ENCODE results near the gene IMPDH2.

Gene IMPDH2

GRCh38 chr3:49005998-49006397 is 23.2 kb downstream of the IMPDH2 start:
- DNase-seq (ENCODE audit: low read depth), result no peak

GRCh38 chr3:49005303-49005680 is 23.9 kb downstream of the IMPDH2 start:
- no peak for DNase-seq (ENCODE audit: low read depth)

GRCh38 chr3:49004352-49005302 is 24.6 kb downstream of the IMPDH2 start:
- DNase-seq (ENCODE audit: low read depth), result no peak

DNA sequence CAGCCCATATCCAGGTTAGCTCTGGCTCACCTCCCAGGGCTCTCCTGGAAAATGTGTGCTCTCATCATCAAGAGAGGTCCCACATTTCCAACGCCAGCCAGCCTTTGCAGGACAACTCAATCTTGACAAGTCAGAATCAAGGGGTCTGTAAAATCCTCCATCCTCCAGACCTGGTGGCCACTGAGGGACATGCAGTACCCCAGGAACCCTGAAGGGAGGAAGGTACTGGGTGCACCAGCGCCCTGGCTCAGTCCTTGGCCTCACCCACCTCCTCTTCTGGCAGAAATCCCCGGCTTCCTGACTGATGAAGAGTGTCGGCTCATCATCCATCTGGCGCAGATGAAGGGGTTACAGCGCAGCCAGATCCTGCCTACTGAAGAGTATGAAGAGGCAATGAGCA is 28.0 kb downstream of the IMPDH2 start:
- no peak for DNase-seq (ENCODE audit: low read depth)

DNA sequence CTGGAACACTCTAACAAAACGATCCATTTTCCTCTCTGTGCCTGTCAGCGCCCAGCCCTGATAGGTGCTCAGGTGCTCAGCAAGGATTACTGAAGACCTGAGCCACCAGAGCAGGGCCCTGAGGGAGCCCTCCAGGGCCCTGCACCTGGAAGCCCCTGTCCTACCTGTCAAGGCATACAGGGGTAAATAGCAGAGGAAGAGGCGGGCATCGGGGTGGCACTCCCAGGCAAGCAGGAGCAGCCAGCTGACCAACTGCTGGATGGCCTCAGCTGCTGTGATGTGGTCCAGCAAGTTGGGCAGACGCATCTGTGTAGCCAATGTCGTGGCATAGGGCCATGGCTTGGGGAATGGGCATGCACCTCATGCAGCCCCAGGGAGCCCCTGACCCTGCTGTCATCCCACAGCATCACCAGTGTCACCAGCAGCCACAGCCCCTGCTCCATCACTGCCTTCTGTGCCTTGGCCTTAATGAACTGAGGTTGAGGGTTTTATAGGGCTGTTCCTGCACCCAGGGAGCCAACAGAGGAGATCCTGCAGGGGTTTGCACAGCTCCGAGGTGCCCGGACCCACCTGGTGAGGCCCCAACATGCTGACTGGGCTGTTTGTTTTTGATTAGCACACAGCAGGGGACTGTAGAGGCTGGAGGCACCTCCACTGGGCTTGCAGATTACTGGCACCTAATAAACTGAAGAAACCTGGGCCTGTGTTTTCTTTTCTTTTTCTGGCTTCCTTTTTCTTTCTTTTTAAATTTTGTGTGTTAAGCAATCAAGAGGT is 29.9 kb downstream of the IMPDH2 start:
- no peak for DNase-seq (ENCODE audit: low read depth)

DNA sequence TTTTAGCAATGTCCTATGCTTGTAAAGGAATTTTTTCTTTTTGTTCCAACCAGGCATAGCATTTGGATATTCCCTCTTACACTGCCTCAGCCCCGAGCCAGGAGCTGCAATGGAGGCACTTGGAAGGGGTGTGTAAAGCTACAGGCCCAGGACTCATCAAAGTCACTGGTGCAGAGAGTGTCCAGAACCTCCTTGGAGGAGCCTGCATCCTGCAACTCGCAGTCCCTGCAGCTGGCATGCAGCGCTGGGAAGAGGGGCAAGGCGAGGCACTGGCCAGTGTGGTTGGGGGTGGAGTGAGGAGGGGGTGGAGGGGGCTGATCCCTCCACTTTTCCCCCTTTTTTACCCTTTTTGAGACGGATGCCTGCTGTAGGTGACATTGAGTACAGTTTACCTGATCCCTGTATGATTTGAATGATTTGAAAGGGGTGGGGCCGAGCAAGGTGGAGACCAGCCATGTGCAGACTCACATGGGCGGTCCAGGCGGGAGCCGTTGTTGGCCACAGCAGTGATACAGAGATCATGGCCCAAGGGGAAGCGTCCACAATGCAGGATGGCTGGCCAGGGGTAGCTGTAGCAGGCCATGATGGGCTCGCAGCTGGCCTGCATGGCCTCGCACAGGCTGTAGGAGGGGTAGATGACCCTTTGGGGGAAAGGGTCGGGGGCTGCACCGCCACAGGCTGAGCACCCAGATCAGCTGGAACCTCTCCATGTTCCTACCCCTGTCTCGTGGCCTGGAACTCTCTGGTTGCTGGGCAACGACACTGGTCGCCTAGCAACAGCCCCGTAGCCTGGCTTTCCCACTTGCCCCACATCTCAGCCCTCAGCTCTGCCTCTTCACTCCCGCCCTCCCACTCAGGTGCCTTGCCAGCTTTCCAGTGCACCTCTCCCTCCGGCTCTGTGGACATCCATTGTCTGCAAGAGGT is 31.2 kb downstream of the IMPDH2 start:
- DNase-seq (ENCODE audit: low read depth), result no peak

- DNase-seq (ENCODE audit: low read depth), result no peak
Measured at GRCh38 chr3:48997102-48997635, 32.0 kb downstream of the IMPDH2 start.

DNA sequence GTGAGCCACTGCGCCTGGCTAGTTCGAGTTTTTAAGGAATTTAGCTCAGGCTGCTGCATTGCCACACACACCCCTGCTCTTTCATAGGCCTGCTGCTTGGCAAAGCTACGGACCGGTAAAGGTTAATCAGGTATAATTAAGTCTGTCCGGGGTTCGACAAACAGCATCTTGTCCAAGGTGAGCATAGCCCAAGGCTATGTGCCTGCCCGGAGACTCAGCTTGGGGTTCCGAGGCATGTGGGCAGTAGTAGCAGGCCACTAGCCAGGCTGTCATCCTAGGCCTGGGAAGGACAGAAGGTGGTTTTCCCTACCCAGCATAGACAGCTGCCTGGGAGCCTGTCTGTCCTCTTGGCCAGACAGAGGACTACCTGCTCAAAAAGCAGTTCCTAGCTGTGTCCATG is 32.6 kb downstream of the IMPDH2 start:
- DNase-seq (ENCODE audit: low read depth), result no peak

- DNase-seq (ENCODE audit: low read depth), result no peak
Measured at GRCh38 chr3:48993834-48994233, 35.4 kb downstream of the IMPDH2 start.

GRCh38 chr3:48991851-48992545 is 37.2 kb downstream of the IMPDH2 start:
- no peak for DNase-seq (ENCODE audit: low read depth)

DNA sequence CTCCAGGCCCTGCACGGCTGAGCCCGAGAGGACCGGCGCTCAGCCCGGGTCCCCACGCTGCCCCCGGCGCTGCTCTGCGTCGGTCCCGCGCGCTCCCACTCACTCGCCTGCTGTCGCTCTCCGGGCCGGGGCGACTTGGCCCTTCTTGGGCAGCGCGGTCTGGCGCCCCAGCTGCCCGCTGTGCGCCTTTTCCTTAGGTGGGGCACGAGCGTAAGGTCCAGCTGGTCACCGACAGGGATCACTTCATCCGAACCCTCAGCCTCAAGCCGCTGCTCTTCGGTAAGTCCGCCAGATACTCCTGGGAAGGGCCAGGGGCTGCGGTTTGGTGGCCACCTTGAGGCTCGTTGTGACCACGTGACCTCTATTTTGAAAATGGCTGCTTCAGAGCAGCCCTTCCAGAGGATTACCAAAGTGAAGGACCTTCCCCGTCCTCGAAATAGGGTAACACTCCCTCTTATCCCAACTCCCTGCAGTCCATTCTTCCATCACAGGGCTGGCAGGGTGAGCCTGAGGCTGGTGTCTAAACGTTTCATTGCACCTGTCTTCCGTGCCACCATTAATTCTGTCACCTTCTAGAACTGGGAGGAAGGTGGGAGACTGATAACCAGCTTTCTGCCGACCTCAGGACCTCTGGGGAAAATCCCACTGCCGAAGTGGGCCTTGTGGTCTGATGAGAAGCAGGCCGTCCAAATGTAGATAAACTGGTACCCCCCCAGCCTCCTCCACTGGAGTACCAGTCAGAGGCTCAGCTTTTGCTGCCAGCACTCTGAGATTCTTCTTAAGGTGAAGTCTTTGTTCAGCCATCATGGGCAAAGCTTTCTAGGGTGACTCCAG is 38.3 kb downstream of the IMPDH2 start:
- no peak for DNase-seq (ENCODE audit: low read depth)

DNA sequence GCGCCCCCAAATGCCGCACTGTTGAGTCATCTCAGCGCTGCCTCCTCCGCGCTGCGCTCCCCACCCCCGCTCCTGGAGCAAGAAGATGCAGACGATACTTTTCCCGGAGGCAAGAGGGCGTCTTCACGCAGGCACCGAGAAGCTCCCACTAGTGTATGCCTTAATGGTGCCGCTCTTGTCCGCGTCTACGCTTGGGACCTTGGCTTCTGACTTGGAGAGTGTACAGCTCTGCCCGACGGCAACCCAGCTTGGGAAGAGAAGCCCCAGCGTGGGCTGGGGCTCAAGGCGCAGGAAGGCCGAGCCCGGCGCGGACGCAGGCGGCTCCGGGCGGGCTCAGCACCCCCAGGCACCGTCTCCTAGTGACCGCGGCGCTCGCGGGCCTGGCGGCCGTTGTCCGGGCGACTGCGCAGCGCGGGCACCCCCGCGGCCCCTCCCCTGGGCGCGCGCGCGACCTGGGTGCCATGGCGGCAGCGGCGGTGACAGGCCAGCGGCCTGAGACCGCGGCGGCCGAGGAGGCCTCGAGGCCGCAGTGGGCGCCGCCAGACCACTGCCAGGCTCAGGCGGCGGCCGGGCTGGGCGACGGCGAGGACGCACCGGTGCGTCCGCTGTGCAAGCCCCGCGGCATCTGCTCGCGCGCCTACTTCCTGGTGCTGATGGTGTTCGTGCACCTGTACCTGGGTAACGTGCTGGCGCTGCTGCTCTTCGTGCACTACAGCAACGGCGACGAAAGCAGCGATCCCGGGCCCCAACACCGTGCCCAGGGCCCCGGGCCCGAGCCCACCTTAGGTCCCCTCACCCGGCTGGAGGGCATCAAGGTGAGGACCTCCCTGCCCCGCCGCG is 39.2 kb downstream of the IMPDH2 start, which contains the start of gene P4HTM:
Gene P4HTM, plus strand, starts transcription at position 446 of the 840 bp plus-strand sequence. Its CDS starts 16 bp downstream, at position 462.
- peak; percentile 69 for DNase-seq (ENCODE audit: low read depth)

DNA sequence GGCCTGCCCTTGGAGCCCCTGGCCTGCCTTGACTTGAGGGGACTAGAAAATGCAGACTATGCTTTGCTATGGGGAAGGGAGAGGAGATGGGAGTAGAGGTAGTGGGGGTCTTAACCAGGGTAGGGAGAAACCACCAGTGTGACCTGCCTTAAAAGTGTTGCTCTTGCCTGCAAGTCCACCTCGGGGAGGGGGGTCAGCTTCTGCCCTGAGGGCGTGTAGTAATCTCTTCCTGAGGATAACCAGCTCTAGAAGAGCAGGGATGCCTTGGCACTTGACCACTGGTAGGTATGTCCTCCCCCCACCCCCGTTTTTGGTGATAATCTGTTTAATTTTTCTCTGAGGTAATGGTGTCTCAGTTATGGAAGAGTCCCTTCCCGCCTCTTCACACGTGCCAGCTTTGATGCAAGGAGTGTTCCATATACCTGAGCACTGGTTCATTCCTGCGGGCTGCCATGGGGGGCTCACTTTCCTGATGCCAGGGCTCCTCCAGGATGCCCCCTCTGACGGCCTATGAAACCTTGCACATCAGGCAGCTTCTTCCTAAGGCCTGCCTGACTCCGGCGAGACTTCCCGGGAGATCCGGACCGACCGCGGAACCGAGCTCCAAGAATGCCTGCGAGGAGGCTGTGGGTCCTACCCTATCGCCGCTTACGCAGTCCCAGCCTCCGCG is 39.9 kb downstream of the IMPDH2 start:
- DNase-seq (ENCODE audit: low read depth), result no peak

DNA sequence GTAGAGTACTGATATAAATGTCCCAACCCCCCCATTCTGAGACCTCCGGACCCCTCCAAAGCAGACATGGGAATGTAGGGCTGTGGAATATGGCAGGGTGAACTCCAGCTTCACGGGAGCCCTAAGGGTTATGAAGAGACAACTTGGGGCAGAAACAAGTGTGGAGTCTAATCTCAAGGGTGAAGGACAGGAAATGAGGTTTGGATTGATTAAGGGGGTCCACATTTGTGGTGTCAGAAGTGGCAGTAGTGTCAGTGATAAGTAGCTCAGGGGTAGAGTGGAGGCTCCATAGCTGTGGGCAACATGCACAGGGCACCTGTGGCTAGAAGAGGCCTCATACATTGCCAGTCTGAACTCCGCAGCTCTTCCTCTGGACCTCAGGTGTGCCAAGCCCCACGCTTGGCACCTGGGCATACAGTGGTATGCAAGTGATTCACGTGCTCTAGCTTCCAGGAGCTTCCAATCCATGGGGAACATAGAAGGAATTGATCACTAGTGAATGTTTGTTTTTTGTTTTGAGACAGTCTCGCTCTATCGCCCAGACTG is 43.3 kb downstream of the IMPDH2 start:
- DNase-seq (ENCODE audit: low read depth), result no peak

GRCh38 chr3:48984663-48985062 is 44.5 kb downstream of the IMPDH2 start:
- DNase-seq (ENCODE audit: low read depth), result no peak

- no peak for DNase-seq (ENCODE audit: low read depth)
Measured at GRCh38 chr3:48983096-48983495, 46.1 kb downstream of the IMPDH2 start.

GRCh38 chr3:48982686-48983085 is 46.5 kb downstream of the IMPDH2 start:
- no peak for DNase-seq (ENCODE audit: low read depth)

DNA sequence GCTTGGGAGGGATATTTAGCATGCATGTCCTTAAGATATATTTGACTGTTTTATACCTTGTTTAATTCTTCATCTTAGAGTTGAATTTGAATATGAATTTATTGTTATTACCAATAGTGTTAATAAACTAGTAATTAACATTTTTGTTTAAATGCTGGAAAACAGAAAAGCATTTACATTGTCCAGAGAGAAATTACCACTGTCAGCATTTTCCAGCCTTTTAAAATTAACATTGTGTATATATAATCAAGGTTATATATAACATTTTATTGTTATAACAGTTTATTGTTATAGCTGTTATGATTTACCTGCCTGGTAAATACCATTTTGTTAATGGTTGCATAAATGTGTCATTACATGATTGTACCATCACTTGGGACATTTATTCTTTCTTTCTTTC is 47.2 kb downstream of the IMPDH2 start:
- no peak for DNase-seq (ENCODE audit: low read depth)

Data from activated gamma-delta T cell treated with anti-CD3 and anti-CD28 coated beads, Interleukin-2, amount 50 U/mL, for 16 hours (primary cell).